SU-DHL-6 (cell line): ENCODE results near the gene CPA3.

ENCODE experiments used
- CTCF ChIP-seq: fragments of 200-600 bp; sonication (generic); IDR thresholded peaks from one replicate; pipeline ENCODE4 v1.5.1; 2017; ENCODE audit warnings: antibody characterized with exemption, mild to moderate bottlenecking, low read length, moderate library complexity; ENCODE audit not compliant: insufficient read depth, poor library complexity, severe bottlenecking
- EZH2phosphoT487 ChIP-seq: fragments of 200-600 bp; sonication (generic), shearing (Covaris generic); conservative IDR thresholded peaks from 2 replicates; pipeline ENCODE4 v1.6.1; 2018; ENCODE audit warnings: mild to moderate bottlenecking, antibody characterized with exemption, low read length, moderate library complexity, mixed read lengths

GRCh38 chr3:148884261-148884660, 19.2 kb downstream of the CPA3 start:
- no peak for TF ChIP-seq CTCF
- TF ChIP-seq EZH2phosphoT487: no peak
